Measurements from ENCODE around the gene PROK2.

GRCh38 chr3:71778353-71778752 is 6.6 kb downstream of the PROK2 start:
- no peak for TF ChIP-seq CTCF (IDR thresholded peaks at IDR 0.05)
- no peak for TF ChIP-seq POLR2A (IDR thresholded peaks at IDR 0.05)

Measured in right lobe of liver (tissue), 4 donors.